ENCODE data around the gene POLDIP2.

Gene POLDIP2

GRCh38 chr17:28368915-28369683 lies 11.8 kb upstream of the POLDIP2 start:
- no peaks in the 10 kb centered on the region for H3K9me3 ChIP-seq (ENCODE audit: insufficient read depth, low read depth, low read length)
- no peaks in the 10 kb centered on the region for H3K36me3 ChIP-seq (ENCODE audit: insufficient read depth, low read length)
- H3K4me3 ChIP-seq (ENCODE audit: low read length, poor library complexity, severe bottlenecking), result no peak overlapping the region
- H3K27me3 ChIP-seq (ENCODE audit: insufficient read depth, low read length, poor library complexity, severe bottlenecking), result no peaks in the 10 kb centered on the region
- TF ChIP-seq CTCF (conservative IDR thresholded peaks at IDR 0.05; ENCODE audit: low read length) (no peak), EZH2phosphoT487 (IDR thresholded peaks at IDR 0.05; ENCODE audit: borderline replicate concordance) (no peak)
- H4K20me1 ChIP-seq (ENCODE audit: insufficient read depth, low read length, poor library complexity, severe bottlenecking), result no peaks in the 10 kb centered on the region
- H3K79me2 ChIP-seq (ENCODE audit: insufficient read depth, low read length), result no peaks in the 10 kb centered on the region
- H3K9ac ChIP-seq (ENCODE audit: low read depth, low read length, poor library complexity, severe bottlenecking), result no peak overlapping the region
- 0 out of 2 replicates have a peak, but pooled peaks cover 2% of the 10 kb centered on the region for H3F3A ChIP-seq (ENCODE audit: low read depth)
- no peak overlapping the region for H2AFZ ChIP-seq (ENCODE audit: low read length)
- no peak overlapping the region for H3K4me2 ChIP-seq (ENCODE audit: low read depth, low read length, poor library complexity, severe bottlenecking)
- H3K4me1 ChIP-seq (ENCODE audit: insufficient read depth, low read length, poor library complexity, severe bottlenecking), result no peaks in the 10 kb centered on the region
- H3K9me2 ChIP-seq (replicated peaks; ENCODE audit: low read depth, low read length), result no peaks in the 10 kb centered on the region

- H3K79me2 ChIP-seq (ENCODE audit: insufficient read depth, low read length), result no peaks in the 10 kb centered on the region
- H3K27me3 ChIP-seq (ENCODE audit: insufficient read depth, low read length, poor library complexity, severe bottlenecking), result no peaks in the 10 kb centered on the region
- no peaks in the 10 kb centered on the region for H4K20me1 ChIP-seq (ENCODE audit: insufficient read depth, low read length, poor library complexity, severe bottlenecking)
- H3K4me2 ChIP-seq (ENCODE audit: low read depth, low read length, poor library complexity, severe bottlenecking), result no peak overlapping the region
- H3K9ac ChIP-seq (ENCODE audit: low read depth, low read length, poor library complexity, severe bottlenecking), result no peak overlapping the region
- H3F3A ChIP-seq (ENCODE audit: low read depth), result 0 out of 2 replicates have a peak, but pooled peaks cover 2% of the 10 kb centered on the region
- no peaks in the 10 kb centered on the region for H3K9me3 ChIP-seq (ENCODE audit: insufficient read depth, low read depth, low read length)
- no peak overlapping the region for H2AFZ ChIP-seq (ENCODE audit: low read length)
- no peak overlapping the region for H3K4me3 ChIP-seq (ENCODE audit: low read length, poor library complexity, severe bottlenecking)
- no peak for TF ChIP-seq EZH2phosphoT487 (IDR thresholded peaks at IDR 0.05; ENCODE audit: borderline replicate concordance)
- no peak for TF ChIP-seq CTCF (conservative IDR thresholded peaks at IDR 0.05; ENCODE audit: low read length)
- no peaks in the 10 kb centered on the region for H3K36me3 ChIP-seq (ENCODE audit: insufficient read depth, low read length)
- no peaks in the 10 kb centered on the region for H3K9me2 ChIP-seq (replicated peaks; ENCODE audit: low read depth, low read length)
- H3K4me1 ChIP-seq (ENCODE audit: insufficient read depth, low read length, poor library complexity, severe bottlenecking), result no peaks in the 10 kb centered on the region
Measured at GRCh38 chr17:28368306-28368831, 11.0 kb upstream of the POLDIP2 start.

GRCh38 chr17:28367641-28368305 lies 10.4 kb upstream of the POLDIP2 start:
- H3K9me3 ChIP-seq (ENCODE audit: insufficient read depth, low read depth, low read length), result no peaks in the 10 kb centered on the region
- no peaks in the 10 kb centered on the region for H3K4me1 ChIP-seq (ENCODE audit: insufficient read depth, low read length, poor library complexity, severe bottlenecking)
- 0 out of 2 replicates have a peak, but pooled peaks cover 2% of the 10 kb centered on the region for H3F3A ChIP-seq (ENCODE audit: low read depth)
- H3K4me2 ChIP-seq (ENCODE audit: low read depth, low read length, poor library complexity, severe bottlenecking), result no peak overlapping the region
- no peak overlapping the region for H2AFZ ChIP-seq (ENCODE audit: low read length)
- no peaks in the 10 kb centered on the region for H3K36me3 ChIP-seq (ENCODE audit: insufficient read depth, low read length)
- no peak overlapping the region for H3K4me3 ChIP-seq (ENCODE audit: low read length, poor library complexity, severe bottlenecking)
- H3K9ac ChIP-seq (ENCODE audit: low read depth, low read length, poor library complexity, severe bottlenecking), result no peak overlapping the region
- TF ChIP-seq EZH2phosphoT487 (IDR thresholded peaks at IDR 0.05; ENCODE audit: borderline replicate concordance) (no peak), CTCF (conservative IDR thresholded peaks at IDR 0.05; ENCODE audit: low read length) (no peak)
- H3K27me3 ChIP-seq (ENCODE audit: insufficient read depth, low read length, poor library complexity, severe bottlenecking), result no peaks in the 10 kb centered on the region
- H3K9me2 ChIP-seq (replicated peaks; ENCODE audit: low read depth, low read length), result no peaks in the 10 kb centered on the region
- no peaks in the 10 kb centered on the region for H3K79me2 ChIP-seq (ENCODE audit: insufficient read depth, low read length)
- H4K20me1 ChIP-seq (ENCODE audit: insufficient read depth, low read length, poor library complexity, severe bottlenecking), result no peaks in the 10 kb centered on the region
